Anterior cingulate cortex (tissue), 58 donors: ENCODE results near the gene MYO1F.
A peak's percentile ranks its signal among the peaks of the same experiment; 100 is the strongest.
"Not testable (repeated sequence)": the region's sequence is repeated elsewhere in the genome, so short reads cannot be mapped to it uniquely, and the experiment has no call there.

Experiments
- DNase-seq, 58 donors: peaks; one replicate each; lab custom pipeline; 2025; lab: John Stamatoyannopoulos, UW

The MYO1F gene

DNA sequence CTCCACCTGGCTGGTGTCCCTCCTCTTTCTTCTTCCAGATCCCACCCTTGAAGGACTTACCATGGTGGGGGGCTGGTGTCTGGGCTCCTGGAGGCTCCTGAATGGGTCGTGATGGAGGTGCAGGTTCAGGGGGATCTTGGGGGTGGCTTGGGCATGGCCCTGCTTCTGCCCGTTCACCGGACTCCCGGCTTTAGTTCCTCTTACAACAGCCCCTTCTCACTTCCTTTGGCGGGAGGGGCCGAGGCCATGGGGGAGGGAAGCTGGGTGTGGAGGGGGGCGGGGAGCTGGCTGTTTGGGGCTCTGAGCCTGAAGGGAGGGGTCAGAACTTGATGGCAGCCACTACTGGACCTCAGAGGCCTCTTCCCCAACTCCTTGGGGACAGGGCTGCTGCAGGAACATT is at the start of gene MYO1F:
MYO1F (minus strand) TSS at position 196 of the 400 bp plus-strand sequence; CDS start at position 63, 133 bp downstream.
- DNase-seq: peak in 12 of 58 donors; percentile 5 to 37 (median 12)

DNA sequence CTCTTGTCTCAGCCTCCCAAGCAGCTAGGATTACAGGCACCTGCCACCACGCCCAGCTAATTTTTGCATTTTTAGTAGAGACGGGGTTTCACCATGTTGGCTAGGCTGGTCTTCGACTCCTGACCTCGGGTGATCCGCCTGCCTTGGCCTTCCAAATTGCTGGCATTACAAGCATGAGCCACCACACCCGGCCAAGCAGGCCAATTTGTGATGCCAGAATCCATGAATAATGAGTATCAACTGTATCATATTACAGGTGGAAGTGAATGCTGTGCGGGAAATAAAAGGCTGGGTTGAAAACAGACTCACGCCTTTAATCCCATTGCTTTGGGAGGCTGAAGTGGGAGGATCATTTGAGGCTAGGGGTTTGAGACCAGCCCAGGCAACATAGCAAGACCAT is 49.6 kb upstream of the MYO1F start:
- no peak for DNase-seq

DNA sequence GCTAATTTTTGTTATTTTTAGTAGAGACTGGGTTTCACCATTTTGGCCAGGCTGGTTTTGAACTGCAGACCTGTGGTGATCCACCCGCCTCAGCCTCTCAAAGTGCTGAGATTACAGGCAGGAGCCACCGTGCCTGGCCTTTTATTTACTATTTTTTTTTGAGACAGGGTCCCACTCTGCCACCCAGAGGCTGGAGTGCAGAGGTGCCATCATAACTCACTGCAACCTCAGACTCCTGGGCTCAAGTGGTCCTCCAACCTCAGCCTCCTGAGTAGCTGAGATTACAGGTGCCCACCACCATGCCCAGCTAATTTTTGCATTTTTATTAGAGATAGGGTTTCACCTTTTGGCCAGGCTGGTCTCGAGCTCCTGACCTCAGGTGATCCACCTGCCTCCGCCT is 45.6 kb upstream of the MYO1F start:
- not testable (repeated sequence) for DNase-seq

DNA sequence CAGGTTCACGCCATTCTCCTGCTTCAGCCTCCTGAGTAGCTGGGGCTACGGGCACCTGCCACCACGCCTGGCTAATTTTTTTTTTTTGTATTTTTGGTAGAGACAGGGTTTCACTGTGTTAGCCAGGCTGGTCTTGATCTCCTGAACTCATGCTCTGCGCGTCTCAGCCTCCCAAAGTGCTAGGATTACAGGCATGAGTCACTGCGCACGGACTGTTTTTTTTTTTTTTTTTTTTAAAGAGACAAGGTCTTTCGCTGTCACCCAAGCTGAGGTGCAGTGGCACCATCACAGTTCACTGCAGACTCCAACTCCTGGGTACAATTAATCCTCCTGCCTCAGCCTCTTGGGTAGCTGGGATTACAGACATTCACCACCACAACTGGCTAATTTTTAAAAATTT is 41.5 kb upstream of the MYO1F start:
- DNase-seq: no peak

DNA sequence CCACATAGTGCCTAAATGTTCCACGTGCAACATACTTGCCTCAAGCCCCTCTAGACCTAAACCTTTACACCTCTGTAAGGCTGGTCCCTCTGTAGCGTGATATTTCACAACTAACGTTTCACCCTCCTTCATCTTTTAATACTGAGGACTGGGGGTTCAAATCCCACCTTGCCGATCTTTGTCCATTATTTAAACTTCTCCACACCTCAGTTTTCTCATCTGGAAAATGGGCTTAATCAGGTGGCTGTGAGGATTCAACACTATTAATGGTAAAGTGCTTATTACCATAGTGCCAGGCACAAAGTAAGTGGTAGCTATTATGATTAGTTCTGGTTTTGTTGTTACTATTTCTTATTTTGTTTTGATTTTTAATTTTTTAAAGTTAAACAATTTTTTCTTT is 40.7 kb upstream of the MYO1F start:
- no peak for DNase-seq

DNA sequence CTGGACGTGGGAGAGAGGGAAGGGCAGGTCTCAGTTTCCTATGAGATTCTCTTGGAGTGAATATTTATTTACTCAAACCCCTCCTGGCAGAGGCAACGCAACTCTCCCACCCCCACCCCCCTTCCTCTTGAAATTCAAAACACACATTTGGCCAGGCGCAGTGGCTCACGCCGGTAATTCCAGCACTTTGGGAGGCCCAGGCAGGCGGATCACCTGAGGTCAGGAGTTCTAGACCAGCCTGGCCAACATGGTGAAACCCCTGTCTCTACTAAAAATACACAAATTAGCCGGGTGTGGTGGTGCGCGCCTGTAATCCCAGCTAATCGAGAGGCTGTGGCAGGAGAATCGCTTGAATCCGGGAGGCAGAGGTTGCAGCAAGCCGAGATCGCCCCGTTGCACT is 40.1 kb upstream of the MYO1F start:
- not testable (repeated sequence) for DNase-seq

DNA sequence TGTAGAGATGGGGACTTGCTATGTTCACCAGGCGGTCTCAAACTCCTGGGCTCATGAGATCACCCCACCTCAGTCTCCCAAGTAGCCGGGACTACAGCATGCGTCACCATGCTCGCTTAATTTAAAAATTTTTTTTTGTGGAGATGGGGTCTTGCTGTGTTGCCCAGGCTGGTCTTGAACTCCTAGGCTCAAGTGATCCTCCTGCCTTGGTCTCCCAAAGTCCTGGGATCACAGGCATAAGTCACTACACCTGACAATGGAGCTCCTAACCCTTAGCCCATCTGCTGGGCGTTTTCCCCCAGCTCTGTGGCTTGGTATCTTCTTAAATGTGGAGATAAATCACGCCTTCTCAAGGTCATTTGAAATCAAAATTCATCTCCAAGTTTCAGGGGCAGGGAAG is 39.6 kb upstream of the MYO1F start:
- DNase-seq: no peak

DNA sequence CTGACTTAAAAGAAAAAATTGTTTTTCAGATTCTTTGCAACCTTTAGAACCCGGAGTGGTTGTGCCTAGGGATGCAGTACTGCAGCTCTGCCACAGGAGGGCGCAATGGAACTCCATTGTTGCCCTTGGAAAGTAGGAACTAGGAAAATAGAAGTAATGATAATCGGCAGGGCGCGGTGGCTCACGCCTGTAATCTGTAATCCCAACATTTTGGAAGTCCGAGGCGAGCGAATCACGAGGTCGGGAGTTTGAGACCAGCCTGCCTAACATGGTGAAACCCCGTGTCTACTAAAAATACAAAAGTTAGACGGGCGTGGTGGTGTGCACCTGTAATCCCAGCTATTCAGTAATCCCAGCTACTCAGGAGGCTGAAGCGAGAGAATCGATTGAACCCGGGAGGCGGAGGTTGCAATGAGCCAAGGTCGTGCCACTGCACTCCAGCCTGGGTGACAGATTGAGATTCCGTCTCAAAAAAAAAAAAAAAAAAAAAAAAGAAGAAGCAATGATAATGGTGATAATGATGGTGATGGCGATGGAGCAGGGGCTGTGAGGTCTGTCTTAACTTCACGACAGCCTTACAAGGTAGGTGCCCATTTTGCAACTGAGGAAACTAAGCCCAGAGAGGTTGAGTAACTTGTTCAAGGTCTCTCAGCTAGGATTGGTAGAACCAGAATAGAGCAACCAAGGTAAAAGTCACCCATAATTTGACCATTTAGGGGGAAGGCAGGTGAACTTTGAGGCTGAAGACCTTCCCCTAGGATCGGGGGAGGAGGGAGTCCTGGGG is 38.8 kb upstream of the MYO1F start:
- DNase-seq: peak in 19 of 58 donors; percentile 3 to 57 (median 13)

DNA sequence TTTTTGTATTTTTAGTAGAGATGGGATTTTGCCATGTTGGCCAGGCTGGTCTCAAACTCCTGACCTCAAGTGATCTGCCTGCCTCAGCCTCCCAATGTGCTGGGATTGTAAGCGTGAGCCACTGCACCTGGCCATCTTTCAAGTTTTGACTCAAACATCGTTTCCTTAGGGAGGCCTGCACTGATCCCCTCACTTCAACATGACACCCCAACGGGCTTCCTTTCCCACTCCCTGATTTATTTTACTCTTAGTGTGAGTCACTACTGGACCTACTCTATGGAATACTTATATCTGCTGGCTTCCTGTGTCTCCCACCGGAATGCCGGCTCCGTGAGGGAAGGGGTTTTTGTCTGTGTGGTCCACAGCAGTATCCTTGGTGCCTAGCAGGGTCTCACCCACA is 37.8 kb upstream of the MYO1F start:
- DNase-seq: no peak

DNA sequence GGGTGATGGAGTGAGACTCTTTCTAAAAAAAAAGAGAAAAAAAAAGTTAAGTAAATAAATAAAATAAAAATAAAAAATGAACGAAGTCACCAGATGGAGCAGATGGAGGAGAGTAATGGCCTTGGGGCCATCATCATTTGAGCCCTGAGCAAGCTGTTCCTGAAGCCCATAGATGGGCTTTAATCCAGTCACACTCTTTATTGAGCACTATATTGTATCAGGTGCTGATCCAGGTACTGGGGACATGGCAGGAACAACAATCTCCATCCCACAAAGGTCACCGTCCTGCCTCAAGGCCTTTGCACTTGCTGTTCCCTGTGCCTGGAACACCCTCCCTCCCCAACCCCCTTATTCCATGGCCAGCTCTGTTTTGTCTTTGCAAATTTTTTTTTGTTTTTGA is 37.2 kb upstream of the MYO1F start:
- no peak for DNase-seq

DNA sequence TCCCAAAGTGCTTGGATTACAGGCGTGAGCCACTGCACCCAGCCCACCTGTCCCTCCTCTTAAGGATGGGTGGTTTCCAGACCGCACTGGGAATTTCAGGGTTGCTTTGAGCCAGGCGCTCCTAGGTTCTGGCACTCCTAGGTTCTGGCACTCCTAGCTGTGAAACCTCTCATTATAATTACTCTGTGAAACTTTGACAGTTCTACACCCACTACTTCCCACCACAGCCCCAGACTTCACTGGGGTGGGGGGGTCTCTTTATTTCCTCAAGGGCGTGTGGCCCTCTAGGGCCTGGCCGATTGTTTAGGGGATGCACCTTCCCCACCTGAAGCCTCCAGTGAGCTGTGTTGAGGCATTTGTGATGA is 35.5 kb upstream of the MYO1F start:
- DNase-seq: no peak

DNA sequence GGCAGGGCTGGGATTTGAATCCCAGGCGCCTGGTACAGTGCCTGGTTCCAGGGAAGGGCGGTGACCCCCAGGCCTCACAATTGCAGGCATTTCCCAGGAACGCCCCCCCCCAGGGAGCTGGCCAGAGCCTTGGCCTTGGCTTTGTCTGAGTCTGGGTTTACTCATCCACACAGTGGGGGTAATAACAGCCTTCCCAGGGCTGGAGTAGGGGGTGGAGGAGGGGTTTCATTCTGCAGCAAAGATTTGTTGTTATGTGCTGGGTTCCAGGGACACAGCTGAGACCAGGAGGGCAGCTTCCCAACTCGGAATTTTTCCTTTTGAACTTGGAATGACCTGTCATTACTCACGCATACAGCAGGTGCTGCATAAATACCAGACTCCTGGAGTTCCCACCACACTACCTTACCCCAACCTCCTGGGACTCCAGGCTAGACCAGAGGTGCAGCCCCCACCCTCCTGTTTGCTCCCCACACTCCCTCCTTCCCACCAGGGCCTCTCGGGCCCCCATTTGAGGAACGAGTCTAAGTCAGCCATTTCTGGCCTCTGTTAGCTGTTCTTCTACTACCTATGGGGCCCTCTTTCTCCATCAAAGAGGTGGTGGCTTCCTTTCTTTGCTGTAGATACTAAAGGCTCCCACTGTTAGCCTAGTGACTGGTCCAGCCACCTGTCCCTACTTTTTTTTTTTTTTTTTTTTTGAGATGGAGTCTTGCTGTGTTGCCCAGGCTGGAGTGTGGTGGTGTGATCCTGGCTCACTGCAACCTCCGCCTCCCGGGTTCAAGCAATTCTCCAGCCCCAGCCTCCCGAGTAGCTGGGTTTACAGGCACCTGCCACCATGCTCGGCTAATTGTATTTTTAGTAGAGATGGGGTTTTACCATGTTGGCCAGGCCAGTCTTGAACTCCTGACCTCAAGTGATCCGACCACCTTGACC is 34.9 kb upstream of the MYO1F start:
- peak in 3 of 58 donors; percentile 8 to 50 (median 34) for DNase-seq

DNA sequence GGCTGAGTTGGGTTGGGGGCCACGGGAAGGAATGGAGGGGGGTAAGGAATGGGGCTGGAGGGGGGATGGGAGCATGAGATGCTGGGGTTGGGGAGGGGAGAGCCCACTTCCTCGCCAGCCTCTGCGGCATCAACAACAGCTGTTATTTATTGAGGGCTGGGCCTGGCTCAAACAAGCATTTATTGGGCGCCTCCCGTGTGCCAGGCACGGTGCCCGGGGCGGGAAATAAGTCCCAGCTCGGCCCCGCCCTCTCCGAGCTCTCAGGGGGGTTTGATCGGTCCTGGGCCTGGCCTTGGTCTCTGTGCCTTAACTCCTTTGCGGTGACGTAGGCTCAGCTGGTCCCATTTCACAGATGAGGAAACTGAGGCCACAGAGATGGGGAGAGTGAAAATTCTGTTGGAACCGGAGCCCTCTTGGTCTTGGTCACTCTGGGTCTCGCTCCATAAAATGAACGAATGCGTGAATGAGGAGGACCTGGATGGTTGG is 34.2 kb upstream of the MYO1F start:
- DNase-seq: no peak

DNA sequence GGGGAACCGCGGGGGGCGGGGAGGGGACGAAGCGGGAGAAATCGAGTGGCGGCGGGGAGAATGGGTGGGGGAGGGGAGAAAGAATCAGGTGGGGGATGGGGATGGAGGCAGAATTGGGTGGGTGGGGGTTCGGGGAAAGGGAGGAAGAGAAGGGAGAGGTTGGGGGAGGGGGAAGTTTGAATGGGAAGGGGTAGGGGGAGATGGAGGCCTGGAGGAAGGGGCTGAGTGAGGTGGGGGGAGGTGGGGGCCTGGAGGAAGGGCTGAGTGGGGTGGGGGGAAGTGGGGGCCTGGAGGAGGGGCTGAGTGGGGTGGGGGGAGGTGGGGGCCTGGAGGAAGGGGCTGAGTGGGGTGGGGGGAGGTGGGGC is 33.7 kb upstream of the MYO1F start:
- DNase-seq: no peak

DNA sequence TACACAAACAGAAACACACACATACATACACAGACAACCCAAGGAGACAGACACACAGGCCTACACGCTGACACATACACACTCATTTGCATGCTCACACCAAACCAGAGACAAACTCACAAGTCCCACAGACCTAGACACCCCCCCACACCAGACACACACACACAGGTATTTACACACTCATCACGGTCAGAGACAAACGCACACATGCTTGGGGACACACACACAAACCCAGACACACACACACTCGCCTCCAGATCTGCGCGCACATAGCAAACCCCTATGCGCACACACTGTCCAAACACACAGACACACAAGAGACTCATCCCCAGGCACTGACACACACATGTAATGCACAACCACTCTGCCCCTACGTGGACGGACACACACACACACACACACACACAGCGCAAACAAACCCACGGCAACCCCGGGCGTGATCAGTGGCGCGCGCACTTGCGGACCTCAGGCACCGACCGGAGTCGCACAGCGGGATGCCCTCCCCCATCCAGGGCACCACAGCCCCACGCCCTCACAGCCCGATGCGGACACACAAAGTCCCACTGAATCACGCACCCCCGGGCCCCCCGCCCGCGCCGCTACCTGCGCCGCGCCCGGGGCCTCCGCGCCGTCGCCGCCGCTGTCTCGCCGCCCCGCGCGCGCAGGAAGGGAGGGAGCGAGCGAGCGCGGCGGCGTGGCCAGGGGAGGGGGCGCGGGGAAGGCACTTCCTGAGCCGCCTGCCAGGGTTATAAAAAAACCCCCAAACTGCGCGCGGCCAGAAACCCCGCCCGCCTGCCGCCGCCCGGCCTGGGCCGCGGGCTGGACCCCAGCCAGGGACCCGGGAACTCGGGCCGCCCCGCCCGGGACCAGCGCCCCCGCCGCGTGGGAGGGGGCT is 33.0 kb upstream of the MYO1F start, which contains the start of gene ADAMTS10:
ADAMTS10 (minus strand) TSS at position 675 of the 895 bp plus-strand sequence. CDS start 5,005 bp downstream, outside the sequence.
- DNase-seq: peak in 21 of 58 donors; percentile 6 to 63 (median 26)

DNA sequence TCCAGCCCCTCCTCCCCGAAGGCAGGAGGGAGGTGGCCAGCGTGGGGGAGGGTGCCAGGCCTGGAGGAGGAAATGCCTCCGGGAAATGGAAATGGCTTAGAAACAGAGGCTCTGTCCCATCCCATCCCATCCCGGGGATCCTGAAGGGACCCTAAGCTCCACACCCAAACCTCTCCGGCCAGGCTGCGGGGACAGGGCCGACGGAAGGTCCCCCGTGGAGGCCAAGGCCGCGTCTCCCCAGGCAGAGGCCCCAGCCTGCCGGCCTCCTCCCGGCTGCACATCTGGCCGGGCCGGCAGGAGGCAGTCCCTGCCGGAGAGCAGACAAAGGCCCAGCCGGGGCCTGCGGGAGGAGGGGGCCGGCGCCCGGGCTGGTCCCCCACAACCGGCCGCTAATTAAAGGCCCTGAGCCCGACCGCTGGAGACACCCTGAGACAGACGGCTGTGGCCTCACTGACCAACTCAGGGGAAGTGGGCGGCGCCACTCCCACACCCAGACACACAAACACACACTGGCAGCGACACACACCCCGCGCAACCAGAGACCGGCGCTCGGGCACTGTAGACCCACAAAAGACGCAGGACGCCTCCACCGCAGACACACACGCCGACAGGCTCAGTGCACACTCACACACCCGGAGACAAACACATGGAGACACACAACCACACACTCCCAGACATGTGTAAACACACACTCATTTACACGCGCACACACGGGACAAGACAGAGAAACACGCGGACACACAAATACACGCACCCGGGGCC is 32.2 kb upstream of the MYO1F start:
- peak in 48 of 58 donors; percentile 7 to 78 (median 35) for DNase-seq

DNA sequence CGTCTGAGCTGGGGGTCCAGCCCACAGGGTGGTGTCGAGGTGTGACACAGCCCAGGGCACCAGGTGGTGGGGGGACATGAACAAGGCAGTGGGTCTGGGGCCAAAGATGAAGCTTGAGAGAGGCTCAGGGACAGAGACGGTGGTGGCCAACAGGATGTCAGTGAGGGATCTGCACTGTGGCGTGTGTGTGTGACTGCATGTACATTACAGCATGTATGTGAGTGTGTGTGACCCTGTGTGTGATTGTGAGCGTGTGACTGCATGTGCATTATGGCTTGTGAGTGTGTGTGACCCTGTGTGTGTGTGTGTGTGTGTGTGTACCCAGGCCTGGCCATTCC is 31.7 kb upstream of the MYO1F start:
- no peak for DNase-seq

DNA sequence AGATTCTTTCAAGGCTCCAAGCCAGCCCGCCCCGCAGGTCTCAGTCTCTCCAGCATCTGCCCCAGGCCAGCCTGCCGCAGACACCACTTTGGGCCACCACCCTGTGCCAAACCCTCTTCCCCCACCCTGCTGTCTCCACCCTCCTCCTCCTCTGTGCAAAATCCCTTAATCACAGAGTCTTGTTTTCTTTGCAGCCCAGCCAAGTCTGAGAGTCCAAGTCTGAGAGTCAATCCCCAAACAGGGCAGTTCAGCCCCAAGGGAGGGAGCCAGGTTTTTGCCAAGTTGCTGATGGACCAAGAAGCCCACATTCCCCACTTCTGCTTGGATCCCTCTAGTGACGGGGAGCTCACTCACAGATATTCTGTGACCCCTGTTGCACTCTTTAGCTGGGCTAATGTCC is 30.1 kb upstream of the MYO1F start:
- peak in 3 of 58 donors; percentile 9 to 47 (median 15) for DNase-seq

DNA sequence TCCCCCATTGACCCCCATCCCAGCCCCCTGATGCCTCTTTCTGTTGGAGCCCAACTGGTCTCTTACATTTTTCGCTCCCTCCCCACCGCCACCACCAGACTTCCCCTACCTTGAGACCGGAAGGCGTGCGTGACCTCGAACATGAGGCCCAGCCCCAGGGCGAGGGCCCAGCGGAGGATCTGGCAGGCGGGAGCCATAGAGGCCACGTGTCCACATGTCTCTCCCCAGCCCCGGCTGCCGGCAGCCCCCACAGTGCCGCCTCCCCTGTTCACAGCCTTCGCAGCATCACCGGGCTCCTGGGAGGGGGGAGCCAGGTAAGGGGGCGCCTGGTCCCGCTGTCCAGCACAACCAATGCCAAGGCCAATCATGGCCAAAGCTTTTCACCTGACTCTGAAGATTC is 28.3 kb upstream of the MYO1F start:
- DNase-seq: no peak

DNA sequence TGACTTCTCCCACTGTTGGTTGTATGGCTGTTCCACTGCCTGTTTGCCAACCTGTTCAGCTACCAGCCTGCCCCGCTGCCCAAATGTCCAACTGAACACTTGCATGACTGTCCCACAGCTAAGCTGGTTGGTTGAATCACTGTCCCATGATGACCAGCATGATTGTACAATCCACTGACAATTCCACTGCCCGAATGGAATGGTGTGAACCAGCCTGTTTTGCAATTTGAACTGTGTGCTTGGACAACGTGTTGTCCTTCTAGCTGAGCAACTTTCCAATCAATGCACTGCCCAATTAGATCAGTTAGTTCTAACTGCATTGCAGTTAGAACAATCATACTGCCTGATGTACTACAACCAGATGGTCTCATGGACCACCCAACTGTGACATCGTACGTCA is 24.6 kb upstream of the MYO1F start:
- DNase-seq: no peak
